ENCODE measurements around the gene ACSM6.
"Not testable (repeated sequence)": the region's sequence is repeated elsewhere in the genome, so short reads cannot be mapped to it uniquely, and the experiment has no call there.

- not testable (repeated sequence) for TF ChIP-seq CTCF, POLR2A (IDR thresholded peaks at IDR 0.05)
Observed at GRCh38 chr10:95202865-95203264, 8.8 kb downstream of the ACSM6 start.
